CD4-positive, alpha-beta T cell (primary cell): ENCODE measurements around the gene NUP133. TPM values are rescaled to one million over a fixed set of nuclear protein-coding genes. Genes with fewer than 3 reads are reported as not detected.

Experiments
- ATAC-seq: fragments of 200-7000 bp; cut with Tn5 transposase; one replicate; pipeline ENCODE4 v1.10.0; 2022; ENCODE audit warnings: mild to moderate bottlenecking; ENCODE audit not compliant: poor library complexity
- CTCF ChIA-PET: fragments of 350-600 bp; sonication (Branson Sonifier 250); formaldehyde crosslinking; loops from one replicate; lab custom pipeline; 2021; ENCODE audit warnings: antibody characterized with exemption, inconsistent platforms; lab: Charles Lee
- POLR2A ChIA-PET: fragments of 350-600 bp; sonication (Branson Sonifier 250); formaldehyde crosslinking; loops from one replicate; lab custom pipeline; 2021; ENCODE audit warnings: antibody characterized with exemption, inconsistent platforms; lab: Charles Lee
- DNase-seq, 14 experiments: peaks; one replicate each; pipeline ENCODE4 v3.0.0-alpha.2; 2013 to 2020; ENCODE audit warnings: mixed read lengths in 2 of 14
- H3K27ac ChIP-seq, 2 donors: one replicate each; pipeline versions ENCODE4 v1.5.1 to v1.7.0; 2013; ENCODE audit warnings: low read length in 2 of 2, low read depth in 1 of 2, mild to moderate bottlenecking in 1 of 2
- H3K27me3 ChIP-seq, 2 experiments: 1 replicate in 1 of 2; 2 replicates in 1 of 2; pipeline versions ENCODE4 v1.6.1 to v1.7.0; 2013; ENCODE audit warnings: low read length in 2 of 2, control low read depth in 1 of 2, mild to moderate bottlenecking in 1 of 2, moderate library complexity in 1 of 2; ENCODE audit not compliant: insufficient read depth in 2 of 2, control insufficient read depth in 1 of 2
- H3K36me3 ChIP-seq: one replicate; pipeline ENCODE4 v1.6.1; 2013; ENCODE audit warnings: low read length, control low read depth; ENCODE audit not compliant: insufficient read depth
- H3K4me1 ChIP-seq: one replicate; pipeline ENCODE4 v1.6.1; 2013; ENCODE audit warnings: low read length, control low read depth; ENCODE audit not compliant: insufficient read depth
- H3K4me3 ChIP-seq: one replicate; pipeline ENCODE4 v1.5.1; 2013; ENCODE audit warnings: mild to moderate bottlenecking, low read length, moderate library complexity
- H3K9me3 ChIP-seq, 2 experiments: 1 replicate in 1 of 2; 2 replicates in 1 of 2; pipeline versions ENCODE4 v1.6.1 to v1.7.0; 2013; ENCODE audit warnings: low read length in 2 of 2, mild to moderate bottlenecking in 2 of 2, control low read depth in 1 of 2, moderate library complexity in 1 of 2; ENCODE audit not compliant: control insufficient read depth in 1 of 2, insufficient read depth in 1 of 2
- H3K27ac Mint-ChIP-seq: one replicate; pipeline ENCODE4 v1.8.0; 2020; ENCODE audit warnings: mixed read lengths
- H3K27me3 Mint-ChIP-seq: one replicate; pipeline ENCODE4 v1.8.0; 2021; ENCODE audit warnings: mixed read lengths
- H3K36me3 Mint-ChIP-seq: one replicate; pipeline ENCODE4 v1.8.0; 2021; ENCODE audit warnings: low read depth, mixed read lengths
- H3K4me1 Mint-ChIP-seq: one replicate; pipeline ENCODE4 v1.8.0; 2021; ENCODE audit warnings: low read depth, mixed read lengths
- H3K4me3 Mint-ChIP-seq: one replicate; pipeline ENCODE4 v1.8.0; 2020; ENCODE audit warnings: mild to moderate bottlenecking, mixed read lengths
- H3K9me3 Mint-ChIP-seq: one replicate; pipeline ENCODE4 v1.8.0; 2020; ENCODE audit warnings: mixed read lengths
- CTCF ChIP-seq: fragments of 200-600 bp; IDR thresholded peaks from one replicate; pipeline ENCODE4 v1.8.0; 2022; ENCODE audit warnings: antibody characterized with exemption, mild to moderate bottlenecking
- intact Hi-C, 2 experiments: fragments of 100-400 bp; cut with DNase I in 1 of 2; cut with micrococcal nuclease in 1 of 2; formaldehyde crosslinking; loops; one replicate each; pipeline versions ENCODE4 v1.15.1 to v1.9.0; 2023 to 2025; cut with DNase I, micrococcal nuclease
- total RNA-seq, 174 experiments: library from RNA in 2 of 174; stranded (reverse) in 2 of 174; gene quantifications; one replicate each; pipeline ENCODE4 v1.2.3 and lab custom pipeline; 2021 to 2026

The NUP133 gene
- total RNA-seq, 2 experiments from 2014 or later: 42.0 to 45.3 TPM

- DNase-seq (no peak), ATAC-seq (no peak)
- ChIA-PET CTCF (no interaction called here), POLR2A (no interaction called here)
- peaks cover 0 to 14% of the 10 kb centered on the region in 2 experiments for H3K9me3 ChIP-seq
- no peaks in the 10 kb centered on the region for H3K36me3 ChIP-seq
- peaks cover 38 to 45% of the 10 kb centered on the region in 2 experiments for H3K27me3 ChIP-seq
- intact Hi-C loops: no loop called here
- no peak overlapping the region for H3K27ac ChIP-seq
- no peak overlapping the region for H3K27ac Mint-ChIP-seq
- H3K27me3 Mint-ChIP-seq: peaks cover 74% of the 10 kb centered on the region
- H3K36me3 Mint-ChIP-seq: no peaks in the 10 kb centered on the region
- no peak overlapping the region for H3K4me3 ChIP-seq
- H3K9me3 Mint-ChIP-seq: no peaks in the 10 kb centered on the region
- peaks cover 19% of the 10 kb centered on the region for H3K4me1 ChIP-seq
- peaks cover 11% of the 10 kb centered on the region for H3K4me1 Mint-ChIP-seq
- H3K4me3 Mint-ChIP-seq: peak overlapping the region; percentile 23
- TF ChIP-seq CTCF: no peak
Measured at GRCh38 chr1:229410370-229410691, 97.8 kb downstream of the NUP133 start.

- POLR2A ChIA-PET: no interaction called here
- Histone ChIP-seq H3K4me1 (peaks cover 19% of the 10 kb centered on the region), H3K27me3 (peaks cover 38 to 45% of the 10 kb centered on the region in 2 experiments), H3K27ac (no peak overlapping the region), H3K36me3 (no peaks in the 10 kb centered on the region), H3K9me3 (peaks cover 0 to 14% of the 10 kb centered on the region in 2 experiments), H3K4me3 (no peak overlapping the region)
- Mint-ChIP-seq H3K27me3 (peaks cover 78% of the 10 kb centered on the region), H3K9me3 (no peaks in the 10 kb centered on the region), H3K4me1 (peaks cover 11% of the 10 kb centered on the region), H3K27ac (no peak overlapping the region), H3K4me3 (peak overlapping the region; percentile 23), H3K36me3 (no peaks in the 10 kb centered on the region)
- ATAC-seq (no peak), DNase-seq (no peak)
- CTCF ChIA-PET: interaction anchor here (0.6 kb wide), 1 partner anchor 22 kb away, joined by 3 read pairs; no protein-coding TSS in a partner anchor
- intact Hi-C loops: no loop called here
- no peak for TF ChIP-seq CTCF
Measured at GRCh38 chr1:229409616-229410369, 98.3 kb downstream of the NUP133 start.

GRCh38 chr1:229408458-229409037 lies 99.6 kb downstream of the NUP133 start:
- CTCF ChIA-PET: no interaction called here
- H3K4me3 Mint-ChIP-seq: no peak overlapping the region
- no peak overlapping the region for H3K27ac Mint-ChIP-seq
- Histone ChIP-seq H3K36me3 (no peaks in the 10 kb centered on the region), H3K27ac (no peak overlapping the region), H3K4me1 (peaks cover 19% of the 10 kb centered on the region), H3K4me3 (no peak overlapping the region), H3K27me3 (peaks cover 38 to 49% of the 10 kb centered on the region in 2 experiments), H3K9me3 (peaks cover 0 to 14% of the 10 kb centered on the region in 2 experiments)
- intact Hi-C loops: no loop called here
- H3K27me3 Mint-ChIP-seq: peaks cover 80% of the 10 kb centered on the region
- no peak for DNase-seq
- TF ChIP-seq CTCF: no peak
- H3K36me3 Mint-ChIP-seq: no peaks in the 10 kb centered on the region
- ATAC-seq: no peak
- peaks cover 11% of the 10 kb centered on the region for H3K4me1 Mint-ChIP-seq
- H3K9me3 Mint-ChIP-seq: no peaks in the 10 kb centered on the region
- POLR2A ChIA-PET: interaction anchor here (1.6 kb wide), 1 partner anchor 66 kb away, joined by 4 read pairs; the partner anchor contains the start of gene CCSAP
